GM12872 (cell line): ENCODE measurements around the gene SDK2.
A peak's percentile ranks its signal among the peaks of the same experiment; 100 is the strongest.

Source experiments
- CTCF ChIP-seq: IDR thresholded peaks from 3 replicates; pipeline ENCODE4 v1.5.1; 2011; ENCODE audit warnings: low read depth, mild to moderate bottlenecking, low read length, moderate library complexity; ENCODE audit not compliant: insufficient read depth

Gene SDK2

GRCh38 chr17:73589363-73589980, 54.8 kb downstream of the SDK2 start:
- no peak for TF ChIP-seq CTCF

- TF ChIP-seq CTCF = no peak
Observed at GRCh38 chr17:73588891-73589290, 55.4 kb downstream of the SDK2 start.

GRCh38 chr17:73588301-73588846, 55.9 kb downstream of the SDK2 start:
- TF ChIP-seq CTCF = no peak

GRCh38 chr17:73586921-73587602, 57.2 kb downstream of the SDK2 start:
- no peak for TF ChIP-seq CTCF

- TF ChIP-seq CTCF = no peak
Observed at GRCh38 chr17:73586275-73586832, 57.9 kb downstream of the SDK2 start.

GRCh38 chr17:73585583-73585982, 58.7 kb downstream of the SDK2 start:
- peak; percentile 29; the same call in 2 of the 3 replicates for TF ChIP-seq CTCF

- TF ChIP-seq CTCF = no peak
Observed at GRCh38 chr17:73584987-73585386, 59.3 kb downstream of the SDK2 start.
